Umbilical cord (tissue), 2 donors: ENCODE measurements around the gene PPP2R2C. TPM values are rescaled to one million over a fixed set of nuclear protein-coding genes. Genes with fewer than 3 reads are reported as not detected.

ENCODE experiments used
- DNase-seq: peaks from one replicate; pipeline ENCODE4 v3.0.0-alpha.2; 2015; ENCODE audit warnings: low spot score
- total RNA-seq: library from RNA; depleted of rRNA; stranded (reverse); fragments of >200 nt; gene quantifications from one replicate; pipeline ENCODE4 v1.2.3, GENCODE V29; 2014; ENCODE audit warnings: low replicate concordance; ENCODE audit not compliant: insufficient read depth

PPP2R2C gene
- total RNA-seq, 1 donor from 2014 or later = 2.9 TPM

DNA sequence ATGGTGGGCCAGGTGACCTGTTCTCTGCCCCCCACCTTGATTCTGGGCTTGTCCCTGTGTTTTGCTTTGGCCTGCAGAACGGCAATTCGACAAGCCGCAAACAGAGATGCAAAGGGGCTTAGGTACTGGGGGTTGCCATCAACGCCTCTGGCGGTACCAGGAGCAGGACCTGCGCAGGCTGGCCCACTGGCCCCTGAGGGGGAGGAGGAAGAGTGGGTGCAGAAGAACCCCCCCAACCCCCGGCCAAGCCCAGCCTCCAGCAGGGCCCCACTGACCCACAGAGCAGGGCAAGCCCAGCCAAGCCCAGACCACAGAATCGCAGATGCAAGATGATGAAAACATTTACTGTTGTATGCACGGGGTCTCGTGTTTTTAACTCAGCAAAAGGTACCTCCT is 89.4 kb downstream of the PPP2R2C start:
- no peak for DNase-seq

DNA sequence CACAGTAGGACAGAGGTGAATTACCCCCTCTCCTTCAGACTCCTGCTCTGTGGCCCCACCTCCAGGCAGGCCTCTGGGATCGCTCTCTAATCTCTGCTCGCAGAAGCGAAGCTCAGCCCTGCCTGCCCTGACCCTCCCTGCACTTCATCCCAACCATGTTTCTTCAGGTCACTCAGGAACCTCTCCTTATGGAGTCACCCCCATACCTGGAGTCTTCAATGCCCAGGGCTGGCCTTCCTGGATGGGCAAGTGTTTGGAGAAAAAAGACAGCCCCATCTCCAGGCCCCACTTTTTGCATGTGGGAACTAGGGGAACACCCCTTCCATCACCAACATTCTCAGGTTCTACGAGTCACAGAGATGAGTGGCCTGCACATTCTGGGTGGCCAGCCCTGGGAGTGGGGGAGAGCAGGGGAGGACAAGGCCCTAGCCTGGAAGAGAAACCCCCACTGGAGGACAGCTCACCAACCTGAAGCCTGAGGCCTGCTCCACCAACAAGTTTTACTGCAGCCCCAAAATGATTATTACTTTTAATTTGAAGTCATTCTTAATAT is 90.8 kb downstream of the PPP2R2C start:
- DNase-seq = no peak

DNA sequence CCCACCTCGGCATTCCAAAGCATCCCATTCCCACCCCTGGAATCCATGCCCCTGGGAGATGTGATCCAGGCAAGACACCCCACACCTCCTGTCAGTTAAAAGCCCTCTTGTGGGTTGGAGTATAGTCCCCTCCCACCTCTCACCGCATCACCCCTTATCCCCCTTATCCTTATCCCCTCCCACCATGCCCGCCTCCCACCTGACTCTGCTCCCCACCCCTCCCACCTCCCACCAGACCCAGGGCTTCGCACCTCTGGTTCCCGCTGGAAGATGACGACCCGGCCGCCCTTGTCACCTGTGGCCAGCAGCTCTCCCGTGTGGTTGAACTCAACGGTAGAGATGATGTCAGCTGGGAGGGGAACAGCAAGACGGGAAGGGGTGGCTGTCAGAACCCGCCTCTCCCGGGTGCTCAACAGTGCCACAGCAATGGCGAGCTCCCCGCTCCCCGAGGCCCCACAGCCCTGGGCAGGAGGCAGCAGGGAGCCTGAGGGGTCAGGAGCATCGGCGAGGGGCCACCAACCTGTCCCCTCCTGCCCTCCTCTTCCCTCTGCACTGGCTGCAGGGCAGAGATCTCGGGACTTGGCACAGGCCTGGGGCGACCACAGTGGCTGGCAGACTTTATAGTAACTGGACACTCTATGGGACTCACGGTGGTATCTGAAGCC is 91.5 kb downstream of the PPP2R2C start:
- DNase-seq = no peak

DNA sequence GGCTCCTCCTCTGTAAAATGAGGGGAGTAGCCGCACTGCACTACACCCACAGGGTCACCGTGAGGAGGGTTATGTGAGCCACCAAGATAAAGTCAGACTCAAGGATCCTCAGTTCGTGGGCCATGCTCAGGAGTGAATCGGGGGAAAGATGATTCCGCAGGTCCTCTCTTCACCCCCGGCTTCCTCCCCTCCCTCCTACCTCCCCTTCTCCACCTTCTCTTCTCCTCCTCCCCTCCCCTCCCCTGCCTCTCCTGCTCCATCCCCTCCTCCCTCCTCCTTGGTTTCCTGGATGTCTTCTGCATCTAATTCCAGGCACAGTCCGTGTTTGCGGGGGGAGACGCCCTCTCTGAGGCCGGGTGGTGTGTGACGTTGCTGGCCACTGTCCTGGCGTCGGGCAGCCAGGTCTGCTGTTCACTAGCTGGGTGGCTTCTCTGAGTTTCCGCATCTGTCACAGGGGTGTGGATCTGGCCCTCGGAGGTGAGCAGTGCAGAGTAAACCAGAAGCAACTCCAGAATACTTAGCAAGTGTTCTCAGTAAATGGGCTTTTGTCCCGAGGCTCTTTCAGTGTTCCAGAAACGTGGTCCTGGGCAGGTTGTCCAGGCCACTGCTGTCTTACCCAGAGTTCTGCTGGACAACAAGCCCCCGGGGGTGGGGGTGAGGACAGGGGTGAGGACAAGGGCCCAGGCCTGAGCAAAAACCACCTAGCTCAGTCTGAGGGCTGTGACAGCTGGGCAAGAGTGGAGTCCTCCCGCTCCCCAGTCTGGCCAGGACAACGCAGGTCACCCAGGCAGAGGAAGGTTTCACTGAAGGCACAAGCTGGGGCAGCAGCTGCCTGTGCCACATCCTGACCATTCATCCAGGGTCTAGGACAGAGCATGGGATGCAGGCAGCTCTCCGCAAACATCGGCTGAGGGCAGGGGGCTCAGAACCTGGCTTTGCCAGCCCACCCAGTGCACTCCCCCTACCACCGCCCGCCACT is 92.4 kb downstream of the PPP2R2C start:
- DNase-seq = no peak

DNA sequence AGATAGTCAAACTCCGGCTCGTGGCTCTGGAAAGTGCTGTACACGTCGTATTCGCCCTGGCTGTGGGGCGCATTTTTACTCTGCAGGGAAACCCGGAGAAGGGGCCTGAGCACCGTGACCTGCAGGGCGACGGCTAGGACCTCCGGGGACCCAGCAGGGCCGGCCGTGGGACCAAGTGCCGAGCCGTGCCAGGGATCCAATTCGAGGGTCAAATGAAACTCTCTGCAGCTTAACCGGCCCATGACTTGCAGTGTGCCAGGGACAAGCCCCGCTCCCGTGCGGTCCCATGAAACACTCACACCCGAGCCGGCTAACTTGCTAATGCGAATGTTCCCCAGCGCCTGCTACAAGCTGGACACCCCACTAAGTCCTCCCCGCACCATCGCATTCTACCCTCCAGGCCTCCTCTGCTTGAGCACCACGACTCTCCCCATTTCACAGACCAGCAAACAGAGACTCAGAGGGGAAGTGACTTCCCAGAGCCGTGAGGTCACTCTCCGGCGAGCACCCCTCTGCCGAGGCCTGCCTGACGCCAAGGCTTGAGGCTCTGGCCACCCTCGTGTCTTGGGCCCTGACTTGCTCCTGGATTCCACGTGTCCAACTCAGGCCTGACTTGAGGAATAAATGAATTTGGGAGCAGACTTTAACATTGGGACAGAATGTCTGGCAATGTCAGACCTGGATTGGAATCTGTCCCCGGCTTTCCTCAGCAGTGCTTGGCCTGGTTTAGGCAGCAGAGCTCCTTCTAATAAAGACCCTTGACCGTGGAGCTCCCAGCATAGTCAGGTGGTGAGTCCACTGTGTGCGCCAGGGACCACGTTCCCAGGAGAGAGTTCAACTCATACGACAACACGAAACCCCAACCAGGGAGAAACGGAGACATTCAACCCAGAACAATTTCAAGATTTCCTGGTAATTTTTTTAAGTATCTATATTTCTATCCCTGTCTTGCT is 93.6 kb downstream of the PPP2R2C start:
- DNase-seq = no peak

DNA sequence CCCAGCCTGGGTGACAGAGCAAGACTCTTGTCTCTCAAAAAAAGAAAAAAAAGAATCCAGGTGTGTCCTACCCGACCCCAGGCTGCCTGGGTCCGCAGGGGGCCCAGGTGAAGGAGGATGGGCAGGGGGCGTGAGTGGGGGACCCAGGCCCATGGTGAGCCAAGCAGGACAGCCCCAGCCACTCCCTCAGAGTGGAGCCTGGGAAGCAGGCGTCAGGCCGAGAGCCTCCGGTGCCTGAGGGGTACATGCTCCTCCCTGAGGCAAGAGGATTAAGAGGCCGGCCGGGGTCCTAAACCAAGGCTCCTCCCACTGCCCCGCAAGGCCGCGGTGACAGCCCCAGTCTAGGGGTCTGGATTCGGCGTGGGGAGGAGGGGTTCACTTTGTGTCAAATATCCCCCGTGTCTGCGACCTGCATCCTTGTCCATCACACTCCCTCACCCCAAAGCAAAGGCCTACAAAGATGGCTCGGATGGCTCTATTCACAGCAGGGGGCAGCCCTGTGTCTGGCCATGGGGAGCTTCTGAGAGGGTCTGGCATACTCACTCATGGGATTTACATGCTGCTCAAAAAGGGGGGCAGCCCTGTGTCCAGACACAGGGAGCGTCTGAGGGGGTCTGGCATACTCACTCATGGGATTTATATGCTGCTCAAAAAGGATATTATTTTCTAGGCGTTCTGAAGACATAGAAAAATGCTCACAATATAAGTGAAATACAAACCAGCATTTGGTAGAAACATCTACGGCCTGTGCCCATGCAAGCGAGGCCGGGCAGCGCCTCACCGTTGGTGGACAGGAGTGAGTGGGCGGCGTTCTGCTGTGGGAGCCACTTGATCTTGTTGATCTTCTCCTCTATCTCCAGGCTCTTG is 94.6 kb downstream of the PPP2R2C start:
- no peak for DNase-seq

DNA sequence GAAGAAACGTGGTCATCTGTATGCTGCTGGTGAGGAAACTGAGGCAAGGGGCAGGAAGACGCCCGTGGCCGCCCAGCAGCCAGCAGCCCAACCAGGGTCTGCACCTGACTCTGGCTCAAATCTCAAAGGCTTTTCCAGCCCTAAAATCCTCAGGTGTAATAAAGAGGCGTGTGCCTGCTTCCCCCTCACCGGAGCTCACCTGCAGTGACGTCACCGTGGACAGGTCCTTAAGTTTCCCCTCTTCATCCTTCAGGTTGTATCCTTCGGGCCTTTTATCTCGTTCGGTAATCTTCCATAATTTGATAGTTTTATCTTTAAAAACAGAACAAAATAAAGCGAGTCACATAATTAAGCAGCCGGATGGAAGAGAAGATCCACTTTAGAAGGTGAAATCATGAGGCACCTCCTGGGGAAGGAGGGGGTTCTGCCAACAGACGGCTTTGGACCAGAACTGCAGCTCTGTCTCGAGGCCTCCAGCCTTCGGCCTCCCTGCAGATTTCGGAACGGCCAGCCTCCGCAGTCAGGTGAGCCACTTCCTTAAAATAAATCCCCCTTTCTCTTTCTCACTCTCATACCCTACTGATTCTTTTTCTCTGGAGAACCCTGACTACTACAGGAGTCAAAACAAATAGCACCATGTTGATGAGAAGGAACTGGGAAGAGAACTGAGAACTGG is 96.7 kb downstream of the PPP2R2C start:
- DNase-seq = no peak

DNA sequence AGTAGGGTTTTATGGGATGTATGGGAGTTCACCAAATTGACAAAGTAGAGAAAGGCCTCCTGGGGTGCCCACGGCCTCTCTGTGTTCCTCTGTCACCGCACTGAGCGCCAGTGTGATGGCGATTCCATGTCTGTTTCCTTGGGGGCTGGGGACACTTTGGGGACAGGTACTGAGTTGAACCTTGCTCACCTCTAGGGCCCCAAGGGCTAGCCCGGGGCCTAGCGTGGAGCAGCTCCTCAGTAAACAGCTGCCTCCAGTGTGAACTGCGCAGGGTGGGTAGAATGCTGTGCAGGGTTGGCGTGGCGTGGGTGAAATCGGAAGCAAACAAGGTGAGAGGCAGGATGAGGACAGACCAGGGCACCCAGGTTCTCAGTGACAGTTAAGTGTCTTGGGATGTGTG is 97.8 kb downstream of the PPP2R2C start:
- DNase-seq = no peak

DNA sequence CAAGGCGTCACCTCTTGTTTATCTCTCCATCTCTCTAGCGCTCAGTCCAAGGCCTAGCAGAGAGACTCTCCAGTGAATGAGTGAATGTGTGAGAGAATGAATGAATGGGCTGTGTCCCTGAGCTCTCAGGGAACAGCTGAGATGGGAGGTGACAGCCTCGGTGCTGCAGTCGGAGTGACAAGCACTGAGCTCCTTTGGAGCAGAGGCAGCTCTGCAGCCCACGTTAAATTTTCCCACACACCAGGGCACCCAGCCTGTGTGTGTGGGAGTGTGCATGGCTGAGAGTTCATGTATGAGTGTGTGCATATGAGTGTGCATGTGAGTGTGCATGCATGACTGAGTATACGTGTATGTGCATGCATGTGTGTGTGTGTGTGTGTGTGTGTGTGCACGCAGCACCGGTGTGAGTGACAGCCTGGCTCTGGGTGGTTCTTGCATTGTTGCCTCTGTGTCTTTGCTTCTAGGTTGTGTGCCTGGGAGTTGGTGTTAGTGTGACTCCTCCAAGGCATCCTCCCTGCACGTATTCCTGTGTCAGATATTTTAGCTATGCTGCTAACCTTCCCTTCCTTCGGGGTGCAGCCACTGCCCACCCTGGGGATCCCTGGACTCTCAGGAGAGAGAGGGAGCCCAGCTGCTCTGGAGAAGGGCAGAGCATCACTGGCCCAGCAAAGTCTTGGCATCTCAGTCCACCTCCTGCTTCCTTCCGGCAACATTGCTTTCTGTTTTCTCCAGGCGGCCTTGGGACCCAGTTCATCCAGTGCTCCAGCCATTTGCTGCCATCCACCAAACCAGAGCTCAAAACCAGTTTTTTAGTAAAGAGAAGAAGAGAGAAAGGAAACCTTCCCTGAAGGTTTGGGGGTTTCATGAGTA is 98.6 kb downstream of the PPP2R2C start:
- DNase-seq = no peak

DNA sequence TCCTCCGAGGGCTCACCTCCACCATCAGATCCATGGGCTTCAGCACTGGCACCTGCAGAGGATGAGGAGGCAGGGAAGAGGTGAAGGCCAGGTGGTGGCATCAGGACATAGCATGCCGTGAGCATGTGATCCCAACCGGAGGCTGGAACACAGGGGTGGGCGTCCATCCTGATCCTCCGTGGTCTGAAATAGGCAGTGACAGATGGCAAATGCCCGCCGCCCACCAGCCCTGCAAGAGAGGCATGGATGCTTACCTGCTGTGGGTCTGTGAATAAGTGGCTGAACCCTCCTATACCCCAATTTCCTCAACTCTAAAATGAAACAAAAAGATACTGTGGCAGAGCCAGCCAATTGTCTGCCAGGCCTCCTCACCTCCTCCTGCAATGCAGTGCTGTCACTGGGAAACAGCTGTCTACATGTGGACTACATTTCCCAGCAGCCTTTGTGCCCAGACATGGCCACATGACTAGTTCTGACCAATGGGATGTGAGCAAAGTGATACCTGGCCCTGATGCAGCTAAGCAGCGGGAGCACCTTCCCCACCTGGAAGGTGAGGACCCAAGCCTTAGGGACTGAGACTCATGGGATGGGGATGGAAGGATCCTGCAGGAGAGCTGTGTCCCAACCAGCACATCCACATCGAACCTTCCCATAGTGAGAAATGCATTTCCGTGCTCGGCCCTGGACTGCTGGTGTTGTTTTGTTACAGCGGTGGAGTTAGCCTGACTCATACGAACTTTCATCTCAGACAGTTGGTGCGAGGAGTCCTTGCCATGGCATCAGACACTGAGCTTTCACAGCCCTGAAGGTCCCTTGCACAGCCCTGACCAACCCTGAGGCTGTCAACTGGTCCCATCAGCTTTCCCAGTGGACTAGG is 99.5 kb downstream of the PPP2R2C start:
- no peak for DNase-seq

DNA sequence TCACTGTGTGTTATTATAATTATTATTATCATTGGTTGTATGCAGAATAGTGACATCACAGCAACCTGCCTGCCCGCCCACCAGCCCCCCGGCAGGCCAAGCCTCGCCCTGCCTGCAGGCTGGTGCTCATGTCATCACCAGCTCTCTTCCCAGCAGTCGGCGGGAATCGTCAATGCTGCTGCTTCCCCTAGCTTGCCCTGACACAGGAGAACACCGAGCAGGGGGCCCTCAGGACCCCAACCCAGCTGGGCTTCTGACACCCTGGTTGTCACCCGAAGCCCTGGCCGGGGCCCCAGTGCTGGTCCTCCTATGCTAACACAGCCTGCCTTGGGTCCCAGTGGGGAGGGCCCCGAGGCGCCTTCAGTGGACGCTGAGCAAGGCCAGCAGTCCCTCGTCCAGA is 100.6 kb downstream of the PPP2R2C start:
- DNase-seq = no peak

DNA sequence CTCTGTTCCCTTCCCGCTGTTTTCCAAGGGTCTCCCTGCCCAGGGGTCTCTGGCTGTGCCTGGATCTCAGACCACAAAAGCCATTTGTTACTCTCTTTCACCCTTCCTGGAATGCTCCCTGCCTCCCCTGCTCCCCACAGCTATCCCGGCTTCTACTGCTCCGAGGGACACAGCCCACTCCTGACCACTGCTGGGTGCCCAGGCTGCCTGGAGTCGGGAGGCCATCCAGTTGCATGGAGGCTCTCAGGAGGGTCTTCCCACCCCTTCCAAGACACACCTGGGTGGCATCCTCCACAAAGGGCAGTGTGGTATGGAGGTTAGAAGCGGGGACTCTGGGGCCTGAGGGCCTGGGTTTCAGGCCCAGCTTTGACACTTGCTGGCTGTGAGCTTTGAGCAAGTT is 101.1 kb downstream of the PPP2R2C start:
- no peak for DNase-seq

DNA sequence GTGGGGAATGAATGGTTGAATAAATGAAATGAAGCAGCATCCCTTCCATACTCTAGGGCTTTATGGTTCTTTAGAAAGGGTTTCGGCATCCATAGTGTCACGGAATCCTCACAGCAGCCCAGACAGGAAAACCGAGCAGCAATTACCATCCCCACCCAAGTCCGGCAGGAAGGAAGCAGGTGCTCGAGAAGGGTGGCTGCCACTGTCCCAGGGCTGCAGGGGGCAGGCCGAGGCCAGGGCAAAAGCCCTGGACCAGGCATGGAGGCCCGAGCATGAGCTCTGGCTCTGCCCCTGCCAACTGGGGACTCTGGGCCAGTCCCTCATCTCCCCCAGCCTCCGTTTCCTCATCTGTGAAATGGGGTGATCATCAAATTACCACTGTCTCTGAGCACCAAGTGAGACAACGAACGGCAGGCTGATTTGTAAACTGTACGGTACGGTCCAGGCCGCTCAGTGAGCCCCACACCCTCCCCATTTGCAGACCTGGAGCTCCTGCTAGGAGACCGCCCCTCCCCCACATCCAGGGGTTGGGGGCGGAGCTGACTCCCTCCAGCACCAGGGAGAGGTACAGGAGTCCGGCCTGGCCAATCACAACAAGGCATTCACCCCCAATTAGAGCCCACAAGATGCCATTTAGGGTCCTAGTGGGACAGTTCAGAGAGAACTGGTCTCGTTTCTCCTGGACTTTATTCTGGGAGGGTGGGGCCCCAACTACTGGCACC is 102.3 kb downstream of the PPP2R2C start:
- no peak for DNase-seq

DNA sequence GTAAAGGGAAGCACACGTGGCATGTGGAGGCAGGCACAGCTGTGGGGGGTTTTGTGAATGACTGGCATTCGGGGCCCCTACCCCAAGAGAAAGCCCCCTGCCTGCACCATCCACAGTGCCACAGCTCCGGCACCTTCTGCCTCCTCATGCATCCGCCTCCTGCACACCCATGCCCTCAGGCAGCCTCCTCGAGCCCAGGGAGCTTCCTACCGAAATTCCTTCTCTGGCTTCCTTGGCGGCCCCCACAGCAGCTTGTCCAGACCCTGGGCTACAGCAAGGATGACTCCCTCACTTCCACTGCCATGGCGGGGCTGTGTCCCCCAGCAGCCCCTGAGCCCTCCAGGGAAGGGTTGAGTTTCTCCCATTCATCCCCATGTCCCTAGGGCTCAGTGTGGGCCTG is 102.9 kb downstream of the PPP2R2C start:
- DNase-seq = no peak

DNA sequence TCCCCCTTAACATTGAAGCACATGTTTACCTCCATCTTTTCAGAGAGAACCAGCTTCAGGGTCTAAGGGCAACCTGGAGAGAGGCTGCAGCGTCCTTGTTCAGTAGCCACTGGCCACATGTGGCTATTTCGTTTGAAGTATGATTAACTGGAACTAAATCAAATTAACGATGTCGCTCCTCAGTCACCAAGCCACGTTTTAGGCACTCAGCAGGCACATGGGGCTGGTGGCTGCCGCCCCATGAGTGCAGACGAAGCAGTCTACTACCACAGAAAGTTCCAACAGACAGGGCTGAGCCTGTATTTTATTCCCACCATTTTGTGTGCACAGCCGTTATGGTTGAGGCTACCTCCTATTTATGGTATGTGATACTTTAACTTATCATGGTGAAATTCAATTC is 103.4 kb downstream of the PPP2R2C start:
- DNase-seq = no peak

DNA sequence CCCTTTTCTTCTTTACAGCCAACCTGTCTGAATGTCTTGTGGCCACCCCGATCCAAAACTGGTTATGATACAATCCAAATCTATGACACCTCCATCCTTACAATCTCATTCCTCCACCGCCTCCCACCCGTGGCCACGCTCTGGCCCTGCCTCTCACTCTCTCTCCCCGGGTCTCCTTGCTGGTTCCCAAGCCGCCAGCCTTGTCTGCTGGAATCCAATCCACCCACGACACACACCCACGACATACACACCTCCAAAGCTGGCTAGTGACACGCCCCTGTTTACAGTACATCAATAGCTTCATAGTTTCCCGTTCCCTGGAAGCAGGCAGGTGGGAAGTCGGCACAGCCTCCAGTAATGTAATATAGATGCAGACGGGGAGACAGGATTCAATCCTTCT is 103.8 kb downstream of the PPP2R2C start:
- DNase-seq = no peak

DNA sequence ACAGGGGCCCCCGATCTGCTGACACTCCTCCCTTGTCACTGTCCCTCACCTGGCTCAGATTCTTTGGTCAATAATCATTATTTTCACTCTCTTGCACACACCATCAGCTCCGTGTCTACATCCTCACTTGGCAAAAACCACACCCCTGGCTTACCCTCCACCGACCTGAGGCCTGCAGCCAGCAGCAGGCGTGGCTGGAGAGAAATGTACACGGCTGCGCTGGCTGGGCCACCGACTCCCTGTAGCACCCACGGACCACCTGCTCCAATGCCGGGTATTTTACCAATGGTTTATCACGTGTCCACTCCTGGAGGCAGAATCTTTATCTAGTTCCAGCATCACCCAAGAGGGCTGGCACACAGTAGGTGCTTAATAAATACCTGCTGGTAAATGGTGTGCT is 104.3 kb downstream of the PPP2R2C start:
- DNase-seq = no peak
